Endometrial microvascular endothelial cells (primary cell): ENCODE measurements around the gene ACO2. TPM values are rescaled to one million over a fixed set of nuclear protein-coding genes. Genes with fewer than 3 reads are reported as not detected.

Experiments used
- in situ Hi-C: cut with HindIII; loops from 2 replicates; pipeline ENCODE4 v1.10.0; 2017; ENCODE audit warnings: low sequenced_read_pairs, low pct_unique_long_range_greater_than_20kb; ENCODE audit errors: inconsistent ontology term
- total RNA-seq: library from RNA; depleted of rRNA; stranded (reverse); fragments of >200 nt; gene quantifications from one replicate; pipeline ENCODE4 v1.2.3, GENCODE V29; 2015; ENCODE audit errors: inconsistent ontology term

ACO2 gene
- total RNA-seq, 1 donor from 2014 or later, result 82.8 TPM

DNA sequence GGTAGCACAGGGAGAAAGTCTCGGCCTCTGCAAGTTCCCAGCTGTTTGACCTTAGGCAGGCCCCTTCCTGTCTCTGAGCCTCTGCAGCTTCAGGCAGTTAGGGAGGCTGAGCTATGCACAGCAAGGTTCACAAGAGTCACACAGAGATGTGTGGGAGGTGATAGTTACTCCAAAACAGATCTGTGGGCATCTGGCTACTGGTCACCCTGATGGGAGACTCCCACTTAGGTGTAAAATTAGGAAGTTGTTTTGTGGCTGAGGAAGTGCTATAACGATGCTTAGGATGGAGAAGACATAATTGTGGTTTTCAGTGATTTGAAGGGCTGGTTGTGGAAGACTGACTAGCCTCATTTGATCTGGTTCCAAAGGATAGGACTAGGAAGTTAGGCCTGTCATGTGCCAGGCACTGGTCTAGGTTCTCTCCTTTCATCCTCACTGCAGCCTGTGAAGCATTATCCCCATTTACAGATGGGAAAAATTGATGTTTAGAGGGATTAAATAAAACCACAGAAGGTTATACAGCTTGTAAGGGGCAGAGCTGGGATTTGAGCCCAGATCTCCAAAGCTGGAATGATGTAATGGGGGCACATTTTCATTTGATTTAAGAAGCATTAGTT, 13.5 kb downstream of the ACO2 start:
- in situ Hi-C loops, result no loop called here

DNA sequence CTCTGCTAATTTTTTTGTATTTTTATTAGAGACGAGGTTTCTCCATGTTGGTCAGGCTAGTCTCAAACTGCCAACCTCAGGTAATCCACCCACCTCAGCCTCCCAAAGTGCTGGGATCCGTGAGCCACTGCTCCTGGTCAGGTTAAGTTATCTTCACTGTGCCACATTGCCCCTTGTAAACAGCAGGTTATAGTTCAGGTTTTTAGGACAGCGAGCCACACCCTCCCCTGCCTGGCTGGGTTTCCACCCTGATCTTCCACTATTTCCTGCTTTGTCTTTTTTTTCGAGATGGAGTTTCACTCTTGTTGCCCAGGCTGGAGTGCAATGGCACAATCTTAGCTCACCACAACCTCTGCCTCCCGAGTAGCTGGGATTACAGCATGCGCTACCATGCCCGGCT, 16.1 kb downstream of the ACO2 start:
- in situ Hi-C loops, result no loop called here

DNA sequence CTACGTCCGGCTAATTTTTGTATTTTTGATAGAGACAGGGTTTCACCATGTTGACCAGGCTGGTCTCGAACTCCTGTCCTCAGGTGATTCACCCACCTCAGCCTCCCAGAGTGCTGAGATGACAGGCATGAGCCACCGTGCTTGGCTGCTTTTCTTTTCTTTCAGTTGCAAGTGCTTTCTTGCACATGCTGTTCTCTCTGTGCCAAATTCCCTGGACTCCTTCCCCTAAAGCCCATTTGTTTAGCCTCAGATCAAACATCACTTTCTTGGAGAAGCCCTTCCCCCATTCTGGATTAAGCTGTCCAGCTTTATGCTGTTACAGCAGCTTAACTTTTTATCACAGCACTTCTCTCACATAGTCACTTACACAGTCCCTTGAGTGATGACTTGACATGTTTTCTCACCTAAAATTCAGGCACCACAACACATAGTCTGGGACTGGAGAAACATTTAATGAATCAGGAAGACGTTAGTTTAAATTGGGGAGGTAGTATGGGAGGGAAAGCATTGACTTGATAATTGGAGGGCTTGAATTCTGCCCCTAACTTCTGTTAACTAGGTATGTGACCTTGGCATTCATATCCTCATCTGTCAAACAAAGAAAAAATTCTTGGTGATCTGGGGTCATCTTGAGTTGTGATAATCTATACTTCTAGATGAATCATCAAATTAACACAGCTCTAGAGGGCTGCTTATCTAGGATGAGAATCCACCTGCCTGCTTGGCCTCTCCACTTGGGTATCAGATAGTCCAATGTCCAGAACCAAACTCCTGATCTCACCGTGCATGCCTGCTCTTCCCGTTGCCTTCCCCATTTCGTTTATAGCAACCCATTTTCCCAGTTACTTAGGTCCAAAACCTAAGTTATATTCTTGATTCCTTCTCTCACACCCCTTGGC, 18.4 kb downstream of the ACO2 start:
- in situ Hi-C loops, result no loop called here

DNA sequence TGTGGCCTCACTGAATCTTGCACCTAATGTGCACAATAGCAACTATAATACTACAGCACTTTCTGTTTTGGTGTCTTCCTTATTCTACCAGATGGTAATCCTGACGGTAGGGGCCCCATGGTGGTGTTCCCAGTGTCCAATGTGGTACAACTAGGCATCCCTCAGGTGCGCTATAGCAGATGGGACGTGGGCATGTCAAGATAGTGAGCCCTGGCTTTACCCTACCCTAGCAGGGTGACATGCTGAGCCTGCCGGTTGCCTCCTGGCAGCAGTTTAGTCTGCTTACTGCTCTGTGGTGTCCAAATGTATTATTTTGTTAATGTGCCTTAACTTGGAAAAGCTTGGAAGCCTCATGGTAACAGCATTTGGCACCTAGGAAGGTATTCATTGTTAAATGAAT, 19.2 kb downstream of the ACO2 start:
- in situ Hi-C loops, result no loop called here

DNA sequence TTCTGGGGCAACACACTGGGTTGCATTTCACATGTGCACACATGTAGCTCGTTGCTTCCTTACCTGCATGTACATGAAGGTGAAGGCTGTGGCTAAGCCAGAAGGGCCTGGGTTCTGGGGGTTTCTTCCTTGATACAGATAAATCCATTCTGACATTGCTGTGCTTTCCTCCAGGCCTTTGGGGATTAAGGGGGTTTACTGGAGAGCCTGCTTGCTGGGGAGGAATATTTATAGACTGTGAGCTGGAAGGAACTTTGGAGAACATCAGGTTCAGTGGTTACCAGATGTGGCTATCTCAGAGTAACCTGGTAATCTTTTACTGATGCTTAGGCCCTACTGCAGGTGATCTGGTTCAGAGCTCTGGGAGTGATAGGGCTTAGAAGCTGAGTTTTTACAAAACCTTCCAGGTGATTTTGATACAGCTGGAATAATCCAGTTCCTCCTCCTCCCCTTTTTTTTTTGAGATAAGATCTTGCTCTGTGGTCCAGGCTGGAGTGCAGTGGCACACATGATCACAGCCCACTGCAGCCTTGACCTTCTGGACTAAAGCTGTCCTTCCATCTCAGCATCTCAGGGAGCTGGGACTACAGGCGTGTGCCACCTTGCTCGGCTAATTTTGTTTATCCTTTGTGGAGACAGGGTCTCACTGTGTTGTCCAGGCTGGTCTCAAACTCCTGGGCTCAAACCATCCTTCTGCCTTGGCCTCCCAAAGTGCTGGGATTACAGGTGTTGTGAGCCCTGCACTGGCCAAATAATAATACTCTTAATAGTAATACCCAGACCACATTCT, 19.9 kb downstream of the ACO2 start:
- in situ Hi-C loops, result no loop called here

DNA sequence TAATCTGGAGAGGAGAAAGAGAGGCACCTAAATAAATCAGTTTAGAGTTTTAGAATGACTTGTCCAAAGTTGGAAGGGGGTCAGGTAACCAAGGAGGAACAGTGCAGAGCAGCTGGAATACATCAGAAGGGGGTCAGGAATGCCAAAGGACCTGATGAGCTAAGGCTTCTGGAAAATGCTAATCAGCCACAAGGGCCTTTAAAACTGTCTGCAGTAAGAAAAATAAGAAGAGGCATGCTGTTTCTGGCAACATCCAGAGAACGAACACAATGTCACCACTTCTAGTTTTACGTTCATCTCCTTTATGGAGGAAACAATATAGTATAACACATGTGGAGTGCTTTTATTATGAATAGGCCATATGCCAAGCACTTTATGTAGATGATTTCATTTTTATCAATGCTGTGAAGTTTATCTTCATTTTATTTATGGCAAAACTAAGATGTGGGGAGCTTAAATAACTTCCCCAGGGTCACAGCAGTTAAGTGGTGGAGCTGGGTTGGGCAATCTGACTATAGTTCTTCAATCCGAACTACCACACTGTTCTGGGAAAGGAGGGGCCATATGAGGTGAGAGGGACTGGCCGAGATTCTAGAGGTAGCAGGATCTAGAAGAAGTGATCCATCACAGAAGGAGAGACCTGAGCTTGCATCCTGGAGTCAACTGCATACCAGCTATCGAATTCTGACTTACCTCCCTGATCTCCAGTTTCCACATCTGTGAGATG, 22.6 kb downstream of the ACO2 start:
- in situ Hi-C loops, result no loop called here

DNA sequence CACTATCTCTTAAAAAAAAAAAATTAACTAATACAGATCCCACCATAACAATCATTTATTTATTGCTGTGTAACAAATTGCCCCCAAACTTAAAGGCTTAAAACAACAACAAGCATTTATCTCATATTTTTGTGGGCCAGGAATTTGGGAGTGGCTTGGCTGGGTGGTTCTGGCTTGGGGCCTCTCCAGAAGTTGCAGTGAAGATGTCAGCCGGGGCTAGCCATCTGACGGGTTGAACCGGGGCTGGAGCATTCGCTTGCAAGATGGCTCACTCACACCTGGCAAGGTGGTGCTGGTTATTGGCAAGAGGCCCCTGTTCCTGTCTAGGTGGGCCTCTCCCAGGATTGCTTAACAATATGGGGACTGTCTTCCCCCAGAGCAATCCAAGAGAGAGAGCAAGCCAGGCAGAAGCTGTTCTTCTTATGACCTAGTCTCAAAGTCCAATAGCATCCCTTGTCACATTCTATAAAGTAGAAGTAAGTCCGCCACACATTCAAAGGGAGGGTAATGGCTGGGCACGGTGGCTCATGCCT, 29.5 kb downstream of the ACO2 start:
- in situ Hi-C loops, result no loop called here

DNA sequence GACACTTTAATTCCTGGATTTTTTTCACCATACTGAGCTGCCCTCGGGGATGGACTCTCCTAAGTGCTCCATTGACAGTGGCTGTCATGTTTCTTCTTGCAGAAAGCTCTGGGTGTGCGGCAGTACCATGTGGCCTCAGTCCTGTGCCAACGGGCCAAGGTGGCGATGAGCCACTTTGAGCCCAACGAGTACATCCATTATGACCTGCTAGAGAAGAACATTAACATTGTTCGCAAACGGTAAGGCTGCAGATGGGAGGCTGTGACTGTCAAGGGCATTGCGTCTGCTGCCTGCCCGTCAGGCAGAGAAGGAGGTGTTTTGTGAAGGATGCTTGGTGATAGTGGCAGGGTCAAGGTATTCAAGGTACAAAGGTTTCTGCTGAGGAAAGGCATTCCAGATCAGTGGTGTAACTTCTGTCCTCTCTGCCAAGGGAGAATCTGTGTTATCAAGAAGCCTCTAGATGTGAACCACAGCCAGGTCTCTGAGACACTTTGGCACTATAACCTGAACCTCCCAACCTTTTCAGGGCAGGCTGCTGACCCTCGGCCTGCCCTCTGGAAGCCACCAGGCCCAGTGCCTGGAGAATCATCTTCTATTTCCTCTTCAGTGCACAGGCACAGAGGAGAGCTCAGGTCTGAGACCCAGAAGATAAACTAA, 30.8 kb downstream of the ACO2 start:
- in situ Hi-C loops, result no loop called here

DNA sequence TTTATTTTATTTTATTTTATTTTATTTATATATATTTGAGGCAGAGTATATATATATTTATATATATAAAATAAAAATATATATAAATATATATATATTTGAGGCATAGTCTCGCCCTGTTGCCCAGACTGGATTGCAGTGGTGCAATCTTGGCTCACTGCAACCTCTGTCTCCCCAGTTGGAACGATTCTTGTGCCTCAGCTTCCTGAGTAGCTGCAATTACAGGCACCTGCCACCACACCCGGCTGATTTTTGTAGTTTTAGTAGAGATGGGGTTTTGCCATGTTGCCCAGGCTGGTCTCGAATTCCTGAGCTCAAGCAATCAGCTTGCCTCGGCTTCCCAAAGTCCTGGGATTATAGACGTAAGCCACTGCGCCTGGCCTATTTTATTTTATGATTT, 31.4 kb downstream of the ACO2 start:
- in situ Hi-C loops, result no loop called here

DNA sequence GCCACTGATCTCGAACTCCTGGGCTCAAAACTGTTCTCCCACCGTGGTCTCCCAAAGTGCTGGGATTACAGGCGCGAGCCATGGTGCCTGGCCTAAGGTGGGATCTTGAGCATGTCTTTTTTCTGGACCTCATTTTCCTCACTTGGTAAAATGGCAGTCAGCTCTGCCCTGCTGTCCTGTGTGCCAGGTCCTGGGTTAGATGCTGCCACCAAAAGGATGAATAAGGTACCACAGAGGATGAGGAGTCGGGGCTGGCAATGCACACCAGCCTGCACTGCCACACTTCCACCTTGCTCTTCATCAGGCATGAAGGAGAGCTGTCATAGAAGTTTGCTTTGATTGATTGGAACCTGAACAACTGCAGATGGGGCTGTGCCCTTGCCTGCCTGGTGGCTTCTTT, 32.3 kb downstream of the ACO2 start:
- in situ Hi-C loops, result no loop called here

DNA sequence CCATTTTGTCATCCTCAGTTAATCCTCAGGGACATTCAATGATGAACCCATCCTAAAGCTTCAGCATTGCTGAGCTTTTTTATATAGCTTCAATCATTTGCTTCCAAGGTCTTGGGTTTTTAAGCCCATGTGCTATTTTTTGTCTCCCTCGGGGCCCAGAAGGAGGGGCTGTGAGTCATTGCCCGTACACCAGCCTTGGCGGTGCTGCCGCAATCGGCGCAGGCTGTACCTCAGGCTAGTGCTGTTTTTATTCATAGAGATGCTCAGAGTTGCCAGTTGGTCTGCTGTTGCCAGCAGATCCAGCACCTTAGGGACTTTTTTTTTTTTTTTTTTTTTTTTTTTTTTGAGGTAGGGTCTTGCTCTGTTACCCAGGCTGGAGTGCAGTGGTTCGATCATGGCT, 35.5 kb downstream of the ACO2 start:
- in situ Hi-C loops, result no loop called here

DNA sequence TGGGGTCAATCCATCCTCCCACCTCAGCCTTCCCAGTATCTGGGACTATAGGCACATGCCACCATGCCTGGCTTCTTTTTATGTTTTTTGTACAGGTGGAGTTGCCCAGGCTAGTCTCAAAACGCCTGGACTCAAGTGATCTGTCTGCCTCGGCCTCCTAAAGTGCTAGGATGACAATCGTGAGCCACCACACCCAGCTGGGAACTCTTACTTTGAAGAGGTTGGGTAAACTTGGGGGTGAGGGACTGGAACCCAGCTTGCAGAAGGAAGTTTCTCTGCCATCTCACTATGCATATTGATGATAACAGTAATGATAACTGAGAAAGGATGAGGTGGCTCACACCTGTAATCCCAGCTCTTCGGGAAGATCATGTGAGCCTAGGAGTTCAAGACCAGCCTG, 35.9 kb downstream of the ACO2 start:
- in situ Hi-C loops, result no loop called here

DNA sequence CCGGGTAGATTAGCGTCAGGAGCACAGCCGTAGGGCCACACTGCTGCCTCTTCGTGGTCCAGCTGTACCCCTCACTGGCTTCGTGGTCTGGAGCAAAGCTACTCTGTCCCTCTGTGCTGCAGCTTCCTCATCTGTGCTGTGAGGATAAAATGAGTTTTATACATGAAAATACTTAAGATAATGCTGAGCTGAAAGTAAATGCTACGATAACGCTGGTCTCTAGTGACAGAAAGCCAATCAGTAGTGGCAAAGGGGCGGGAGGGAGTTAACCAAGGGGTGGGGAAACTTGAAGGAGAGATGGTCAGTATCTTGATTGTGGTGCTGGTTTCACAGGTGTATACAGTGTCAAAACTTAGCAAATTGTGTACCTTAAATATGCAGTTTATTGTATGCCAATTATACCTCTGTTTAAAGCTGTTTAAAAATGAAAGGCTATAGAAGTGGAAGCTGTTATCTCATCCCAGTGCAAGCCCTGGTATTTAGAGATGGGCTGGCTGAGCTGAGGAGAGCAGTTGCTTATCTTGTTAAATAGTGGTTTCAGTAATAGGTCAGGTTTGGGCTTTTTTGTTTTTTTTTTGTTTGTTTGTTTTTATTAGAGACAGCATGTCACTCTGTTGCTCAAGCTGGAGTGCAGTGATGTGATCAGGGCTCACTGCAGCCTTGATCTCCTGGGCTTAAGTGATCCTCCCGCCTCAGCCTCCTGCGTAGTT, 36.7 kb downstream of the ACO2 start:
- in situ Hi-C loops, result no loop called here

DNA sequence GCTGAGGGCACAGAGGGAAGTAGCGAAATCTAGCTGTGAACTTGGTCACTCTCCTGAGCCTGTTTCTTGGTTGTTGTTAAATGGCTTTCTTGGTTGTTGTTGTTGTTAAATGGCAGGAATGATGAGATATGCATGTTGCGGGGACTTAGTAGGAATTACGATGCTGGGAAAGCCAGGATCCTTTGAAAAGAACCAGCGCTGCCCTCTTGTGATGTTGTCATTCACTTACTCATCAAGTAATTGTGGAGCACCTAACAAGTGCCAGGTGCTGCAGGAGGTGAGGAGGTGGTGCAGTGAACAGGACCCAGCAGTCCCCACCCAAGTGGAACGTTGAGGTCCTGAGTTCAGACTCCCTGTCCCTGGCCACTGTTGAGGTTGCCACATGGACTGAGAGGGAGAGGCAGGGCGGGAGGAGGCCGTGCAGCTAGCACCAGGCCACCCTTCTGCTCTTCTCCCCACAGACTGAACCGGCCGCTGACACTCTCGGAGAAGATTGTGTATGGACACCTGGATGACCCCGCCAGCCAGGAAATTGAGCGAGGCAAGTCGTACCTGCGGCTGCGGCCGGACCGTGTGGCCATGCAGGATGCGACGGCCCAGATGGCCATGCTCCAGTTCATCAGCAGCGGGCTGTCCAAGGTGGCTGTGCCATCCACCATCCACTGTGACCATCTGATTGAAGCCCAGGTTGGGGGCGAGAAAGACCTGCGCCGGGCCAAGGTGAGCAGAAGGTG, 38.6 kb downstream of the ACO2 start:
- in situ Hi-C loops, result no loop called here

DNA sequence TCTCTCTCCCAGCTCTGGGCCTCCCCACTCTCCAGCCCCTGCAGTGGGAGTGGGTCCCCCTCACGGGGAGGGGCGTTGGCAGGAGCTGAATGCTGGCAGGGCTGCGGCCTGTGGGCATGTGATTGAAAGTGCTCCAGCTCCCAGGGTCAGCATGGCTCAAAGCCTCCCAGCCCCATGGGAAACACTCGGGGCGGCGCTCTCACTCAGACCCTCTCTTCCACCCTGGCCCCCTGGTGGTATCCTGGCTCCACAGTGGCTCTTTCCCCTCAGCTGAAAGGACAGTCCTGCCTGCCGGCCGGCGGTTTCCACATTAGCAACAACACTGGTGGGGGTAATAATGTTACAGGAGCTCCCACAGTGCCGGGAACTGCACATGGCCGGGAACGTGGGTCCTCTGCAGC, 39.9 kb downstream of the ACO2 start:
- in situ Hi-C loops, result no loop called here

DNA sequence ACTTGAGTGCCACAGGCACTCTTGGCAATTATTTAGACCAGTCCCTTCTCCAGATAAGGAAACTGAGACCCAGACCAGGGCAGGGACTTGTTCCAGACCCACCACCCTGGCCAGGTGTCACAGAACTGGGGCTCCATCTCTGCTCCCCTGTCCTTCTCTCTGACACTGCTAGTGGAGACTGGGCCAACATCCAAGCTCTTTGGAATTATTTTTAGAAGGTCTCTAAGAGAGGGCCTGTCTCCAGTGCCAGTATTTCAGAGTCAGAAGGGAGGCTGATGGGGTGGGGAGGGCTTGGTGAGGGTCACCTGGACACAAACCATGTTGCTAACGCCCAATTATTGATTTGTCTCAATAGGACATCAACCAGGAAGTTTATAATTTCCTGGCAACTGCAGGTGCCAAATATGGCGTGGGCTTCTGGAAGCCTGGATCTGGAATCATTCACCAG, 42.6 kb downstream of the ACO2 start:
- in situ Hi-C loops, result no loop called here
